ENCODE data around the gene PPP1R13L. TPM values are rescaled to one million over a fixed set of nuclear protein-coding genes. Genes with fewer than 3 reads are reported as not detected.

The PPP1R13L gene
- total and polyA plus RNA-seq, 4 donors, result 14.0 to 37.3 (median 33.0) TPM

GRCh38 chr19:45444318-45445041 is 39.6 kb upstream of the PPP1R13L start:
- H3K27ac ChIP-seq (ENCODE audit: low read depth in 1 of 2, low read length in 1 of 2), result peak overlapping the region; percentile 74 to 97
- no peaks in the 10 kb centered on the region for H3K36me3 ChIP-seq (ENCODE audit: control insufficient read depth in 4 of 4, insufficient read depth in 4 of 4, low read length in 4 of 4)
- TF ChIP-seq CTCF (IDR thresholded peaks at IDR 0.05; ENCODE audit: control extremely low read depth, extremely low read depth), result no peak
- no peak overlapping the region for H3K4me3 ChIP-seq
- H3K27me3 ChIP-seq (ENCODE audit: control insufficient read depth in 3 of 3, insufficient read depth in 3 of 3, low read length in 2 of 3), result no peaks in the 10 kb centered on the region
- no peaks in the 10 kb centered on the region for H3K9me3 ChIP-seq (ENCODE audit: control insufficient read depth in 4 of 4, insufficient read depth in 3 of 4, low read length in 3 of 4)
- DNase-seq (peak; percentile 94 to 96 (median 95)), ATAC-seq (ENCODE audit: insufficient read depth, low FRiP score) (peak; percentile 79)
- 13 to 14% methylated on average over 43 to 47 of the region's 47 CpGs for WGBS, 2 donors
- peak overlapping the region; percentile 41 to 70 for H3K9ac ChIP-seq (ENCODE audit: insufficient read depth in 1 of 2, low read length in 2 of 2)
- peaks cover 5 to 18% (median 8%) of the 10 kb centered on the region in 5 donors for H3K4me1 ChIP-seq (ENCODE audit: control insufficient read depth in 5 of 5, insufficient read depth in 5 of 5, low read length in 5 of 5)

- ATAC-seq (ENCODE audit: insufficient read depth, low FRiP score) (peak; percentile 75), DNase-seq (peak; percentile 96 to 98 (median 97))
- WGBS, 2 donors, result 0% methylated on average over 39 to 49 of the region's 49 CpGs
- peak overlapping the region; percentile 95 to 98 for H3K27ac ChIP-seq (ENCODE audit: low read depth in 1 of 2, low read length in 1 of 2)
- no peak overlapping the region for H3K4me3 ChIP-seq
- H3K27me3 ChIP-seq (ENCODE audit: control insufficient read depth in 3 of 3, insufficient read depth in 3 of 3, low read length in 2 of 3), result no peaks in the 10 kb centered on the region
- H3K9me3 ChIP-seq (ENCODE audit: control insufficient read depth in 4 of 4, insufficient read depth in 3 of 4, low read length in 3 of 4), result no peaks in the 10 kb centered on the region
- H3K4me1 ChIP-seq (ENCODE audit: control insufficient read depth in 5 of 5, insufficient read depth in 5 of 5, low read length in 5 of 5), result peaks cover 5 to 18% (median 8%) of the 10 kb centered on the region in 5 donors
- TF ChIP-seq CTCF (IDR thresholded peaks at IDR 0.05; ENCODE audit: control extremely low read depth, extremely low read depth), result no peak
- H3K36me3 ChIP-seq (ENCODE audit: control insufficient read depth in 4 of 4, insufficient read depth in 4 of 4, low read length in 4 of 4), result no peaks in the 10 kb centered on the region
- peak overlapping the region; percentile 79 to 90 for H3K9ac ChIP-seq (ENCODE audit: insufficient read depth in 1 of 2, low read length in 2 of 2)
Observed at GRCh38 chr19:45443462-45444317, 38.8 kb upstream of the PPP1R13L start.

- Histone ChIP-seq H3K36me3 (ENCODE audit: control insufficient read depth in 4 of 4, insufficient read depth in 4 of 4, low read length in 4 of 4) (no peaks in the 10 kb centered on the region), H3K4me3 (no peak overlapping the region), H3K27me3 (ENCODE audit: control insufficient read depth in 3 of 3, insufficient read depth in 3 of 3, low read length in 2 of 3) (no peaks in the 10 kb centered on the region), H3K4me1 (ENCODE audit: control insufficient read depth in 5 of 5, insufficient read depth in 5 of 5, low read length in 5 of 5) (peaks cover 5 to 18% (median 8%) of the 10 kb centered on the region in 5 donors), H3K27ac (ENCODE audit: low read depth in 1 of 2, low read length in 1 of 2) (peak overlapping the region; percentile 64 to 98), H3K9ac (ENCODE audit: insufficient read depth in 1 of 2, low read length in 2 of 2) (peak overlapping the region in 1 of 2 donors; percentile 65), H3K9me3 (ENCODE audit: control insufficient read depth in 4 of 4, insufficient read depth in 3 of 4, low read length in 3 of 4) (no peaks in the 10 kb centered on the region)
- ATAC-seq (ENCODE audit: insufficient read depth, low FRiP score) (no peak), DNase-seq (peak; percentile 64 to 75 (median 70))
- 7 to 13% methylated on average over 15 of the region's 15 CpGs for WGBS, 2 donors
- no peak for TF ChIP-seq CTCF (IDR thresholded peaks at IDR 0.05; ENCODE audit: control extremely low read depth, extremely low read depth)
Observed at GRCh38 chr19:45442778-45443461, 38.1 kb upstream of the PPP1R13L start.

Data from lung (tissue), 12 donors.